Measurements from ENCODE around the gene GNG8.

DNA sequence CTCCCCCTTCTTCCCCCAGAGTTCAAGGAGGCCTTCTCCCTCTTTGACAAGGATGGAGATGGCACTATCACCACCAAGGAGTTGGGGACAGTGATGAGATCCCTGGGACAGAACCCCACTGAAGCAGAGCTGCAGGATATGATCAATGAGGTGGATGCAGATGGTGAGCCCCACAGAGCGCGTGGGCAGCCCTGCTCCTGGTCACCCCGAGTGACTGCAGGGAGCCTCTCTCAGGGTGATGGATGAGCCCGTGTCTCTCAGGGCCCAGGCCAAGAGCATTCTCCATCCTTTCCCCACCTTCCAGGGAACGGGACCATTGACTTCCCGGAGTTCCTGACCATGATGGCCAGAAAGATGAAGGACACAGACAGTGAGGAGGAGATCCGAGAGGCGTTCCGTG is 27.8 kb downstream of the GNG8 start:
- TF ChIP-seq EZH2 (IDR thresholded peaks at IDR 0.05; ENCODE audit: borderline replicate concordance) (no peak), EZH2phosphoT487 (IDR thresholded peaks at IDR 0.05; ENCODE audit: low read depth, severe bottlenecking, unreplicated experiment) (no peak)
- TF ChIP-seq, protein P1, sequence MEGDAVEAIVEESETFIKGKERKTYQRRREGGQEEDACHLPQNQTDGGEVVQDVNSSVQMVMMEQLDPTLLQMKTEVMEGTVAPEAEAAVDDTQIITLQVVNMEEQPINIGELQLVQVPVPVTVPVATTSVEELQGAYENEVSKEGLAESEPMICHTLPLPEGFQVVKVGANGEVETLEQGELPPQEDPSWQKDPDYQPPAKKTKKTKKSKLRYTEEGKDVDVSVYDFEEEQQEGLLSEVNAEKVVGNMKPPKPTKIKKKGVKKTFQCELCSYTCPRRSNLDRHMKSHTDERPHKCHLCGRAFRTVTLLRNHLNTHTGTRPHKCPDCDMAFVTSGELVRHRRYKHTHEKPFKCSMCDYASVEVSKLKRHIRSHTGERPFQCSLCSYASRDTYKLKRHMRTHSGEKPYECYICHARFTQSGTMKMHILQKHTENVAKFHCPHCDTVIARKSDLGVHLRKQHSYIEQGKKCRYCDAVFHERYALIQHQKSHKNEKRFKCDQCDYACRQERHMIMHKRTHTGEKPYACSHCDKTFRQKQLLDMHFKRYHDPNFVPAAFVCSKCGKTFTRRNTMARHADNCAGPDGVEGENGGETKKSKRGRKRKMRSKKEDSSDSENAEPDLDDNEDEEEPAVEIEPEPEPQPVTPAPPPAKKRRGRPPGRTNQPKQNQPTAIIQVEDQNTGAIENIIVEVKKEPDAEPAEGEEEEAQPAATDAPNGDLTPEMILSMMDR (IDR thresholded peaks at IDR 0.05; ENCODE audit: poor library complexity): no peak

Data from hepatocyte (in vitro differentiated cells).